Peyer's patch (tissue), 4 donors: ENCODE results near the gene B3GAT1. TPM values are rescaled to one million over a fixed set of nuclear protein-coding genes. Genes with fewer than 3 reads are reported as not detected.

ENCODE experiments used
- DNase-seq, 3 donors: peaks; one replicate each; pipeline ENCODE4 v3.0.0-alpha.2; 2017 to 2019
- H3K27ac ChIP-seq, 4 donors: fragments of 200-600 bp; sonication (generic); one replicate each; pipeline ENCODE4 v1.5.1; 2016 to 2019
- H3K27me3 ChIP-seq, 2 donors: fragments of 200-600 bp; sonication (generic); one replicate each; pipeline ENCODE4 v1.5.1; 2019
- H3K36me3 ChIP-seq, 3 donors: fragments of 200-600 bp; sonication (generic); one replicate each; pipeline ENCODE4 v1.5.1; 2016 to 2019
- H3K4me1 ChIP-seq, 4 donors: fragments of 200-600 bp; sonication (generic); one replicate each; pipeline ENCODE4 v1.5.1; 2016 to 2019
- H3K4me3 ChIP-seq, 4 donors: fragments of 200-600 bp; sonication (generic); 1 replicate in 3 of 4; 2 replicates in 1 of 4; pipeline ENCODE4 v1.5.1; 2016 to 2019; ENCODE audit warnings: mild to moderate bottlenecking in 1 of 4
- H3K9me3 ChIP-seq, 4 donors: fragments of 200-600 bp; sonication (generic); one replicate each; pipeline ENCODE4 v1.5.1; 2016 to 2019; ENCODE audit warnings: mild to moderate bottlenecking in 1 of 4
- POLR2A ChIP-seq, 2 donors: fragments of 450-650 bp; IDR thresholded peaks; one replicate each; pipeline ENCODE4 v1.5.1; 2017; ENCODE audit warnings: antibody characterized with exemption in 2 of 2, mild to moderate bottlenecking in 2 of 2, moderate library complexity in 2 of 2
- total RNA-seq, 4 donors: library from RNA; depleted of rRNA; stranded (reverse); fragments of >200 nt; gene quantifications; one replicate each; pipeline ENCODE4 v1.1.0, GENCODE V29; 2016
- TF ChIP-seq, protein P1 (sequence below), 6 experiments: fragments of 450-650 bp in 4 of 6; fragments of 200-600 bp in 2 of 6; sonication (generic) in 1 of 6; IDR thresholded peaks; one replicate each; pipeline ENCODE4 v1.5.1; 2017 to 2019; ENCODE audit warnings: antibody characterized with exemption in 6 of 6, mild to moderate bottlenecking in 3 of 6, moderate library complexity in 1 of 6

Gene B3GAT1
- total RNA-seq, 4 donors from 2014 or later: 0.35 to 3.3 (median 0.54) TPM; not detected in 1

DNA sequence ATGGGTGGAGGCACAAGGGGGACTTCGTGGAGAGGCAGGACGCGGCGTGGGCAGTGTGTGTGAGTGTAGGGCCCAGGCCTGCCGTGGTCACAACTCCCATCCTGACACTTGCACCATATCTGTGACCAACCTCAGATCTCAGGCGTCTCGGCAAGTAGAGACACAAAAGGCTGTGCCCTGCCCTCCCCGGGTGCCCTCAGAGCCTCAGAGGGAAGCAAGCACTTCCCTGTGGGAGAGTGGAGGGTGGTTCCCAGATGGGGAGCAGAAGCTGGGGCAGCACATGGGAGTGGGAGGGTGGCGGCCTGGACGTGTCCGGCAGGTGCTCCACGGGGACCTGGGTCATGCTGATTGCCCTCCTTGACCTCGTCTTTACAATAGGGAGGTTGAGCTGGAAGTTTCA lies 20.4 kb downstream of the B3GAT1 start:
- DNase-seq: no peak
- Histone ChIP-seq H3K4me1 (no peaks in the 10 kb centered on the region), H3K36me3 (no peaks in the 10 kb centered on the region), H3K27me3 (no peaks in the 10 kb centered on the region), H3K9me3 (no peaks in the 10 kb centered on the region), H3K27ac (no peak overlapping the region), H3K4me3 (no peak overlapping the region)
- no peak for TF ChIP-seq POLR2A (IDR thresholded peaks at IDR 0.05)
- TF ChIP-seq, protein P1, sequence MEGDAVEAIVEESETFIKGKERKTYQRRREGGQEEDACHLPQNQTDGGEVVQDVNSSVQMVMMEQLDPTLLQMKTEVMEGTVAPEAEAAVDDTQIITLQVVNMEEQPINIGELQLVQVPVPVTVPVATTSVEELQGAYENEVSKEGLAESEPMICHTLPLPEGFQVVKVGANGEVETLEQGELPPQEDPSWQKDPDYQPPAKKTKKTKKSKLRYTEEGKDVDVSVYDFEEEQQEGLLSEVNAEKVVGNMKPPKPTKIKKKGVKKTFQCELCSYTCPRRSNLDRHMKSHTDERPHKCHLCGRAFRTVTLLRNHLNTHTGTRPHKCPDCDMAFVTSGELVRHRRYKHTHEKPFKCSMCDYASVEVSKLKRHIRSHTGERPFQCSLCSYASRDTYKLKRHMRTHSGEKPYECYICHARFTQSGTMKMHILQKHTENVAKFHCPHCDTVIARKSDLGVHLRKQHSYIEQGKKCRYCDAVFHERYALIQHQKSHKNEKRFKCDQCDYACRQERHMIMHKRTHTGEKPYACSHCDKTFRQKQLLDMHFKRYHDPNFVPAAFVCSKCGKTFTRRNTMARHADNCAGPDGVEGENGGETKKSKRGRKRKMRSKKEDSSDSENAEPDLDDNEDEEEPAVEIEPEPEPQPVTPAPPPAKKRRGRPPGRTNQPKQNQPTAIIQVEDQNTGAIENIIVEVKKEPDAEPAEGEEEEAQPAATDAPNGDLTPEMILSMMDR (IDR thresholded peaks at IDR 0.05): no peak

DNA sequence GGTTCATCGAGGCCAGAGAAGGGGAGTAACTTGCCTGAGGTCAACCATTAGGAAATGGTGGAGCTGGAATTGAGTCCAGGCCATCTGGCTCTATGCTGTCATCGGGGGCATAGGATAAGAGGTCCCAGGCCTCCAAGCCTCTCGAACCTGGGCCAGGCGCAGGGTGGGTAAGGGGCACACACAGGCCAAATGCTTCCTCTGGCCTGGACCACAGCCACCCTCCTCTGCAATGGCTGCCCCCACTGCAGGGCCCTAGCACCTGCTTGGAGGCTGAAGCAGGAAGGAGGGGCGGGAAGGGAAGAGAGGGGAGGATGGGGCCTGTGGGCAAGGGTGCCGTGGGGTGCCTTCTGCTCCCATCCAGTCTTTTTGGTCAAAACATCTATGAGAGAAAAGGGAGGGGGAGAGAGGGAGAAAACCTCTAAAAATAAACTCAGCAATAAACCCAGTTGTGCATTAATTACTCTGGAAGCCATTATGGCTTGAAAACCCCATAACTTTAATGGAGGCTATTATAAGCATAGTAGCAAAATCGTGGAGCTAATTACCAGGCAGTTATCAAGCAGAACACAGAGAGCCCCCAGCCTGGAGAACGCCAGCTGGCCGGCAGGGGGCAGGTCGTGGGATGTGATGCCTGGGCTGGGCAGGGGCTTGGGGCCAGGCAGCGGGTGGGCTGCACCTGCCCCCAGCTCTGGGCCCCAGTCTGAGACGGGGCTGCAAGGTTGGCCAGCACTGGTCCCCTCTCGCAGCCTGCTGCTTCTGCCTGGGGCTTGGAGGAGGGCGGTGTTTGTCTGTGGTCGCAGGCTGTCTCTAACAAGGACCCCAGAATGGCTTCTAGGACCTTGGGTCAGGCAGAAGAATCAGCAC lies 21.1 kb downstream of the B3GAT1 start:
- no peaks in the 10 kb centered on the region for H3K27me3 ChIP-seq
- TF ChIP-seq, protein P1 (IDR thresholded peaks at IDR 0.05): no peak
- no peak for TF ChIP-seq POLR2A (IDR thresholded peaks at IDR 0.05)
- no peaks in the 10 kb centered on the region for H3K9me3 ChIP-seq
- no peaks in the 10 kb centered on the region for H3K36me3 ChIP-seq
- H3K27ac ChIP-seq: no peak overlapping the region
- no peaks in the 10 kb centered on the region for H3K4me1 ChIP-seq
- H3K4me3 ChIP-seq: no peak overlapping the region
- DNase-seq: no peak

DNA sequence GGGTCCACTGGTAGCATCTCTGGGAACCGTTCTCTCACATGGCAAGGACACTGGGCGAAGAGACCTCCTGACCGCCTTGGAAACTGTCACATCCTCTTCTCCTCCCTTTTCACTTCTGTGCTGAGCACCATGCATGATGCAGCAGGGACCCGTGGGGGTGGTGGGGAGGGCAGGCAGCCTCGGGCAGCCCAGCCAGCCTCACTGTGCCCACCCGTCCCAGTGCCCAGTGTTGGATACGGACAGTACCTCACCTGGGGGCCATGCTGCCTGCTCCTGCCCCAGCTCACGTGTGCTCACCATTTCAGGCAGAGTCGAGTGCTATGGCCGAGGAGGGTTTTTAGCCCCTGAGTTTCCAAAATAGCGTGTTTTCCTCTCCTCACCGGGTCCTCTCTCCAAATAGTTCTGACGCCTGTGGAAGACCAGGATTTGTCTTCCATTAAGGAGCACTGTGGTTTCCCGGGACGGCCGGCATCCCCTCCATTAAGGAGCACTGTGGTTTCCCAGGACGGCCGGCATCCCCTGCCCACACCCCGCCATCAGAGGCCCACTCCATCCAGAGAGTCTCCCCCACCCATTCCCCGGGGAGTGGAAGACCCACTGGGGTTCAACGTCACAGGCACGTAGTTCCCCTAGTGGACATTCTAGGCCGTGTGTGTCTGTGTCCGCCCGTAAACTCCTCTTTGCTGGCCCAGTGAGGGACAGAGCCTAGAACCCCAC lies 22.4 kb downstream of the B3GAT1 start:
- no peak for DNase-seq
- TF ChIP-seq POLR2A (IDR thresholded peaks at IDR 0.05): no peak
- TF ChIP-seq, protein P1 (IDR thresholded peaks at IDR 0.05): no peak
- Histone ChIP-seq H3K4me1 (no peaks in the 10 kb centered on the region), H3K4me3 (no peak overlapping the region), H3K27ac (no peak overlapping the region), H3K9me3 (no peaks in the 10 kb centered on the region), H3K27me3 (no peaks in the 10 kb centered on the region), H3K36me3 (no peaks in the 10 kb centered on the region)

DNA sequence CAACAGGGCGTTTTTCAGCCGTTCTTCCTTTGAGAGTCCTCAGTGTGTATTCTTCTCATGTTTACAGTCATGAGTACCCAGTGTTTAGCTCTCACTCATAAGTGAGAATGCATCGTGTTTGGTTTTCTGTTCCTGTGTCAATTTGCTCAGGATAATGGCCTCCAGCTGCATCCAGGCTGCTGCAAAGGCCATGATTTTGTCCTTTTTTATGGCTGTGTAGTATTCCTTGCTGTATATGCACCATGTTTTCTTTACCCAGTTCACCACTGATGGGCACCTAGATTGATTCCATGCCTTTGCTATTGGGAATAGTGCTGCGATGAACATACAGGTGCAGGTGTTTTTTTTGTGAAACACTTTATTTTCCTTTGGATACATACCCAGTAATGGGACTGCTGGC lies 23.5 kb downstream of the B3GAT1 start:
- no peaks in the 10 kb centered on the region for H3K4me1 ChIP-seq
- no peak for DNase-seq
- H3K4me3 ChIP-seq: no peak overlapping the region
- H3K36me3 ChIP-seq: no peaks in the 10 kb centered on the region
- TF ChIP-seq, protein P1 (IDR thresholded peaks at IDR 0.05): no peak
- no peak for TF ChIP-seq POLR2A (IDR thresholded peaks at IDR 0.05)
- H3K9me3 ChIP-seq: no peaks in the 10 kb centered on the region
- no peak overlapping the region for H3K27ac ChIP-seq
- no peaks in the 10 kb centered on the region for H3K27me3 ChIP-seq

DNA sequence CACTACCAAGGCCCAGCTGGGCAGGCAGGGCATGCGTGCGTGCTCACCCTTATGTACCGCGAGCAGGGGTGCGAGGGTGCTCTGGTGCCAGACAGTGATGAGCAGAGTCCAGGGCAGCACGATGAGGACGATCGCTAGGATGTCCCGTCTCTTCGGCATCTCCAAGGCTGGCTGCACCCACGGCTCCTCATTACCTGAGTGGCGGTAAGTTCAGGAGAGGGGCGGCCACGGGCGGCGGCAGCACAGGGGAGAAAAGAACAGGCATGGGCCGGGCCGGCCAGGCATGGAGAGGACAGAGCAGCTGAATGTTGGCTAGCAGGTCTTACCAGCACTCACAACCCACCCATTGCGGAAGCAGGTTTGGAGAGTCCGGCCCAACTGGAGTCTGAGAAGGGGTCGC lies 24.5 kb downstream of the B3GAT1 start:
- Histone ChIP-seq H3K9me3 (no peaks in the 10 kb centered on the region), H3K27ac (no peak overlapping the region), H3K4me1 (no peaks in the 10 kb centered on the region), H3K27me3 (no peaks in the 10 kb centered on the region), H3K4me3 (no peak overlapping the region), H3K36me3 (no peaks in the 10 kb centered on the region)
- no peak for DNase-seq
- TF ChIP-seq, protein P1 (IDR thresholded peaks at IDR 0.05): no peak
- no peak for TF ChIP-seq POLR2A (IDR thresholded peaks at IDR 0.05)
